ENCODE data around the gene C3orf20. TPM values are rescaled to one million over a fixed set of nuclear protein-coding genes. Genes with fewer than 3 reads are reported as not detected.

Gene C3orf20
- total RNA-seq, 1 experiment from 2014 or later = not detected

DNA sequence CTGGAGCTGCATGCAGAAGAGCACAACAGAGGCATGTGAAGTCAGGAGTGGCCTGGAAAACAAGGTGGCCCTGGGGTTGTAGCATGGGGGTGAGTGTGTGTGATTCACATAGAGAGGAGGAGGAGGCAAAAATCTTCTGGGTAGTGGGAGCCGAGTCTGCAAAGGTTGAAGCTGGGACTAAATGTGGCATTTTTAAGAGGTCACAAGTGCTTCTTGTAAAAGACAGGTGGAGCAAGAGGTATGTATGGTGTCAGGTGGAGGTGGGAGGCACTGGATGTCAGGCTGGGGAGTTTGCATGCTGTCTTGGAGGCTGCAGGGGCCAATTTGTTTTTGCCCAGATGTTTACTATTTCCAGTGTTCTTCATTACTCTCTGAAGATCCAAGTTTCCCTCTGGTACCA lies 42.4 kb downstream of the C3orf20 start:
- no TSS peak for BruUV-seq (replicated peaks)

DNA sequence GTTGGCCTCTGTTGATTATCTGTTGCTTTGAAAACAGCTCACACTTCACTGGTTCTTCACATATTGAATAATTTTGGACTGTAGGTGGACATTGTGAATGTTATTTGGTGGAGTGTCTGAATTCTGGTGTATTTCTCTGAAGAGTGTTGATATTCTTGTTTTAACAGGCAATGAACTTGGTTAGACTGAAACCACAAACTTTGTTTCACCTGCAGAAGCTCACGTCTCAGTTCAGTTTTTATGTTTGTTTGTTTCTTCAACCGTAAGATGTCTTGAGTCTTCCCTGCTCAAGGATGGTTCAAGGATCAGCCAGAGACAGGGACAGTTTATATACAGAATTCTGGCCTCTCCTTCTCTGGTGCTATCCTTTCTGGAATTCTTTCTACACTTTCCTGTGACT lies 43.6 kb downstream of the C3orf20 start:
- in situ Hi-C loops (cut with HindIII; ENCODE audit: low pct_unique_long_range_greater_than_20kb, low sequenced_read_pairs) = no loop called here
- Histone ChIP-seq H3K27ac (ENCODE audit: low read length) (no peak overlapping the region), H3K4me3 (ENCODE audit: low read depth in 2 of 2, low read length in 2 of 2) (no peak overlapping the region), H3K9me3 (ENCODE audit: control insufficient read depth, insufficient read depth, low read depth, low read length) (no peaks in the 10 kb centered on the region), H3K27me3 (ENCODE audit: control insufficient read depth, insufficient read depth, low read length) (no peaks in the 10 kb centered on the region; the same call in 1 of the 2 replicates), H3K36me3 (ENCODE audit: control insufficient read depth, insufficient read depth, low read length) (no peaks in the 10 kb centered on the region), H3K4me1 (ENCODE audit: control insufficient read depth, insufficient read depth, low read length) (no peaks in the 10 kb centered on the region)
- DNase-seq (ENCODE audit: low read depth, low spot score) (no peak), ATAC-seq (no peak)
- TF ChIP-seq POLR2AphosphoS5 (IDR thresholded peaks at IDR 0.05; ENCODE audit: low read depth, low read length) (no peak), TCF7L2 (IDR thresholded peaks at IDR 0.05; ENCODE audit: low read depth, low read length) (no peak), SIN3A (IDR thresholded peaks at IDR 0.05; ENCODE audit: borderline replicate concordance, insufficient read depth, low read depth, low read length) (no peak)
- TF ChIP-seq, protein P1, sequence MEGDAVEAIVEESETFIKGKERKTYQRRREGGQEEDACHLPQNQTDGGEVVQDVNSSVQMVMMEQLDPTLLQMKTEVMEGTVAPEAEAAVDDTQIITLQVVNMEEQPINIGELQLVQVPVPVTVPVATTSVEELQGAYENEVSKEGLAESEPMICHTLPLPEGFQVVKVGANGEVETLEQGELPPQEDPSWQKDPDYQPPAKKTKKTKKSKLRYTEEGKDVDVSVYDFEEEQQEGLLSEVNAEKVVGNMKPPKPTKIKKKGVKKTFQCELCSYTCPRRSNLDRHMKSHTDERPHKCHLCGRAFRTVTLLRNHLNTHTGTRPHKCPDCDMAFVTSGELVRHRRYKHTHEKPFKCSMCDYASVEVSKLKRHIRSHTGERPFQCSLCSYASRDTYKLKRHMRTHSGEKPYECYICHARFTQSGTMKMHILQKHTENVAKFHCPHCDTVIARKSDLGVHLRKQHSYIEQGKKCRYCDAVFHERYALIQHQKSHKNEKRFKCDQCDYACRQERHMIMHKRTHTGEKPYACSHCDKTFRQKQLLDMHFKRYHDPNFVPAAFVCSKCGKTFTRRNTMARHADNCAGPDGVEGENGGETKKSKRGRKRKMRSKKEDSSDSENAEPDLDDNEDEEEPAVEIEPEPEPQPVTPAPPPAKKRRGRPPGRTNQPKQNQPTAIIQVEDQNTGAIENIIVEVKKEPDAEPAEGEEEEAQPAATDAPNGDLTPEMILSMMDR (IDR thresholded peaks at IDR 0.05) = no peak
- TF ChIP-seq, protein P2, sequence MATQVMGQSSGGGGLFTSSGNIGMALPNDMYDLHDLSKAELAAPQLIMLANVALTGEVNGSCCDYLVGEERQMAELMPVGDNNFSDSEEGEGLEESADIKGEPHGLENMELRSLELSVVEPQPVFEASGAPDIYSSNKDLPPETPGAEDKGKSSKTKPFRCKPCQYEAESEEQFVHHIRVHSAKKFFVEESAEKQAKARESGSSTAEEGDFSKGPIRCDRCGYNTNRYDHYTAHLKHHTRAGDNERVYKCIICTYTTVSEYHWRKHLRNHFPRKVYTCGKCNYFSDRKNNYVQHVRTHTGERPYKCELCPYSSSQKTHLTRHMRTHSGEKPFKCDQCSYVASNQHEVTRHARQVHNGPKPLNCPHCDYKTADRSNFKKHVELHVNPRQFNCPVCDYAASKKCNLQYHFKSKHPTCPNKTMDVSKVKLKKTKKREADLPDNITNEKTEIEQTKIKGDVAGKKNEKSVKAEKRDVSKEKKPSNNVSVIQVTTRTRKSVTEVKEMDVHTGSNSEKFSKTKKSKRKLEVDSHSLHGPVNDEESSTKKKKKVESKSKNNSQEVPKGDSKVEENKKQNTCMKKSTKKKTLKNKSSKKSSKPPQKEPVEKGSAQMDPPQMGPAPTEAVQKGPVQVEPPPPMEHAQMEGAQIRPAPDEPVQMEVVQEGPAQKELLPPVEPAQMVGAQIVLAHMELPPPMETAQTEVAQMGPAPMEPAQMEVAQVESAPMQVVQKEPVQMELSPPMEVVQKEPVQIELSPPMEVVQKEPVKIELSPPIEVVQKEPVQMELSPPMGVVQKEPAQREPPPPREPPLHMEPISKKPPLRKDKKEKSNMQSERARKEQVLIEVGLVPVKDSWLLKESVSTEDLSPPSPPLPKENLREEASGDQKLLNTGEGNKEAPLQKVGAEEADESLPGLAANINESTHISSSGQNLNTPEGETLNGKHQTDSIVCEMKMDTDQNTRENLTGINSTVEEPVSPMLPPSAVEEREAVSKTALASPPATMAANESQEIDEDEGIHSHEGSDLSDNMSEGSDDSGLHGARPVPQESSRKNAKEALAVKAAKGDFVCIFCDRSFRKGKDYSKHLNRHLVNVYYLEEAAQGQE (IDR thresholded peaks at IDR 0.05; ENCODE audit: insufficient read depth in 1 of 2, low read depth in 2 of 2, low read length in 1 of 2) = no peak
- CTCF ChIA-PET = no interaction called here
- POLR2A ChIA-PET = no interaction called here
- no TSS peak for BruUV-seq (replicated peaks)
- intact Hi-C loops (cut with micrococcal nuclease; ENCODE audit: unreplicated experiment) = no loop called here

More for the DNA sequence above, 42.4 kb downstream of the C3orf20 start:
- intact Hi-C loops (cut with micrococcal nuclease; ENCODE audit: unreplicated experiment) = no loop called here
- H3K36me3 ChIP-seq (ENCODE audit: control insufficient read depth, insufficient read depth, low read length) = no peaks in the 10 kb centered on the region
- ATAC-seq (no peak), DNase-seq (ENCODE audit: low read depth, low spot score) (no peak)
- H3K27me3 ChIP-seq (ENCODE audit: control insufficient read depth, insufficient read depth, low read length) = no peaks in the 10 kb centered on the region; the same call in 1 of the 2 replicates
- in situ Hi-C loops (cut with HindIII; ENCODE audit: low pct_unique_long_range_greater_than_20kb, low sequenced_read_pairs) = no loop called here
- no peaks in the 10 kb centered on the region for H3K9me3 ChIP-seq (ENCODE audit: control insufficient read depth, insufficient read depth, low read depth, low read length)
- no peak for TF ChIP-seq POLR2AphosphoS5 (IDR thresholded peaks at IDR 0.05; ENCODE audit: low read depth, low read length)
- TF ChIP-seq, protein P1 (IDR thresholded peaks at IDR 0.05) = no peak
- TF ChIP-seq, protein P2 (IDR thresholded peaks at IDR 0.05; ENCODE audit: insufficient read depth in 1 of 2, low read depth in 2 of 2, low read length in 1 of 2) = no peak
- ChIA-PET CTCF (no interaction called here), POLR2A (no interaction called here)
- no peak overlapping the region for H3K4me3 ChIP-seq (ENCODE audit: low read depth in 2 of 2, low read length in 2 of 2)
- H3K4me1 ChIP-seq (ENCODE audit: control insufficient read depth, insufficient read depth, low read length) = no peaks in the 10 kb centered on the region
- no peak overlapping the region for H3K27ac ChIP-seq (ENCODE audit: low read length)
